Liver (tissue), 9 donors: Measurements from ENCODE around the gene NTN3. TPM values are rescaled to one million over a fixed set of nuclear protein-coding genes. Genes with fewer than 3 reads are reported as not detected.

Experiments used
- DNase-seq: peaks from one replicate; pipeline ENCODE4 v3.0.0-alpha.2; 2017; ENCODE audit warnings: low spot score
- H3K27ac ChIP-seq, 2 donors: one replicate each; pipeline ENCODE4 v1.7.0; 2013; ENCODE audit warnings: inconsistent platforms in 2 of 2, low read length in 2 of 2, control low read depth in 1 of 2, low read depth in 1 of 2, mild to moderate bottlenecking in 1 of 2
- H3K27me3 ChIP-seq, 4 donors: one replicate each; pipeline versions ENCODE4 v1.6.1 to v1.7.0; 2013; ENCODE audit warnings: low read length in 3 of 4, inconsistent platforms in 1 of 4, mild to moderate bottlenecking in 1 of 4, moderate library complexity in 1 of 4; ENCODE audit not compliant: control insufficient read depth in 4 of 4, insufficient read depth in 4 of 4
- H3K36me3 ChIP-seq, 4 donors: one replicate each; pipeline versions ENCODE4 v1.6.1 to v1.7.0; 2013; ENCODE audit warnings: low read length in 3 of 4, mild to moderate bottlenecking in 3 of 4, low read depth in 1 of 4, moderate library complexity in 1 of 4; ENCODE audit not compliant: control insufficient read depth in 4 of 4, insufficient read depth in 3 of 4
- H3K4me1 ChIP-seq, 4 donors: one replicate each; pipeline versions ENCODE4 v1.6.1 to v1.7.0; 2013; ENCODE audit warnings: low read length in 3 of 4, mild to moderate bottlenecking in 3 of 4, moderate library complexity in 1 of 4; ENCODE audit not compliant: control insufficient read depth in 4 of 4, insufficient read depth in 4 of 4
- H3K4me3 ChIP-seq, 3 donors: one replicate each; pipeline versions ENCODE4 v1.6.1 to v1.7.0; 2013; ENCODE audit warnings: low read length in 3 of 3, control low read depth in 1 of 3, low read depth in 1 of 3, mild to moderate bottlenecking in 1 of 3
- H3K9ac ChIP-seq, 2 donors: one replicate each; pipeline ENCODE4 v1.7.0; 2013; ENCODE audit warnings: low read length in 2 of 2, mild to moderate bottlenecking in 2 of 2, moderate library complexity in 2 of 2, control low read depth in 1 of 2, low read depth in 1 of 2
- H3K9me3 ChIP-seq, 4 donors: one replicate each; pipeline versions ENCODE4 v1.6.1 to v1.7.0; 2013; ENCODE audit warnings: low read length in 3 of 4; ENCODE audit not compliant: control insufficient read depth in 4 of 4
- EGR1 ChIP-seq, 2 donors: IDR thresholded peaks; 2 replicates each; pipeline ENCODE4 v1.6.1; 2016 to 2018; ENCODE audit warnings: antibody characterized with exemption in 2 of 2, low read depth in 2 of 2
- FOXA1 ChIP-seq: IDR thresholded peaks from 2 replicates; pipeline ENCODE4 v1.6.1; 2016; ENCODE audit warnings: antibody characterized with exemption
- FOXA2 ChIP-seq: IDR thresholded peaks from 2 replicates; pipeline ENCODE4 v1.6.1; 2016; ENCODE audit warnings: antibody characterized with exemption
- GABPA ChIP-seq, 2 donors: IDR thresholded peaks in 1 of 2; conservative IDR thresholded peaks in 1 of 2; 2 replicates each; pipeline ENCODE4 v1.6.1; 2016; ENCODE audit warnings: antibody characterized with exemption in 2 of 2, mild to moderate bottlenecking in 1 of 2, moderate library complexity in 1 of 2
- HNF4A ChIP-seq, 2 donors: conservative IDR thresholded peaks; 2 replicates each; pipeline ENCODE4 v1.6.1; 2016; ENCODE audit warnings: antibody characterized with exemption in 2 of 2, mild to moderate bottlenecking in 2 of 2
- HNF4G ChIP-seq: IDR thresholded peaks from 2 replicates; pipeline ENCODE4 v1.6.1; 2016; ENCODE audit warnings: antibody characterized with exemption
- JUND ChIP-seq, 2 donors: IDR thresholded peaks; 2 replicates each; pipeline ENCODE4 v1.6.1; 2016; ENCODE audit warnings: antibody characterized with exemption in 2 of 2
- NR2F2 ChIP-seq: IDR thresholded peaks from 2 replicates; pipeline ENCODE4 v1.6.1; 2016; ENCODE audit warnings: antibody characterized with exemption
- RAD21 ChIP-seq, 2 donors: IDR thresholded peaks; 2 replicates each; pipeline ENCODE4 v1.6.1; 2016; ENCODE audit warnings: antibody characterized with exemption in 2 of 2, mild to moderate bottlenecking in 2 of 2
- RXRA ChIP-seq, 2 donors: IDR thresholded peaks; 2 replicates each; pipeline ENCODE4 v1.6.1; 2017 to 2018; ENCODE audit warnings: antibody characterized with exemption in 2 of 2, mild to moderate bottlenecking in 1 of 2
- SP1 ChIP-seq: IDR thresholded peaks from 2 replicates; pipeline ENCODE4 v1.6.1; 2018; ENCODE audit warnings: antibody characterized with exemption, mild to moderate bottlenecking
- TAF1 ChIP-seq: conservative IDR thresholded peaks from 2 replicates; pipeline ENCODE4 v1.6.1; 2016; ENCODE audit warnings: antibody characterized with exemption, mild to moderate bottlenecking
- YY1 ChIP-seq: IDR thresholded peaks from 2 replicates; pipeline ENCODE4 v1.6.1; 2016; ENCODE audit warnings: antibody characterized with exemption, mild to moderate bottlenecking
- WGBS: extraction: QIAGEN DNeasy Blood & Tissue Kit; methylation state at CpG from one replicate; pipeline ENCODE4 v1.1.7; 2013; 5-methylcytosine and 5-hydroxymethylcytosine counted together
- polyA plus RNA-seq, 2 donors: library from polyadenylated mRNA; stranded (reverse) in 1 of 2; unstranded in 1 of 2; fragments of 200-250 nt in 1 of 2; fragments of >200 nt in 1 of 2; fragmentation: Nextera tagmentation in 1 of 2; extraction: Ambion mirVana in 1 of 2; gene quantifications; one replicate each; pipeline versions ENCODE4 v1.2.1 to v1.2.3, GENCODE V29; 2013 to 2015
- total RNA-seq, 2 donors: library from RNA; depleted of rRNA; stranded (reverse); fragments of >200 nt; gene quantifications; one replicate each; pipeline ENCODE4 v1.2.3, GENCODE V29; 2014
- TF ChIP-seq, protein P1 (sequence below): IDR thresholded peaks from 2 replicates; pipeline ENCODE4 v1.6.1; 2016; ENCODE audit warnings: antibody characterized with exemption
- TF ChIP-seq, protein P2 (sequence below): fragments of 150-350 bp; IDR thresholded peaks from 2 replicates; pipeline ENCODE4 v1.5.1; 2017; ENCODE audit warnings: improper control_type of control experiment, low read depth, low read length; ENCODE audit not compliant: missing input control
- TF ChIP-seq, protein P3 (sequence below): IDR thresholded peaks from 2 replicates; pipeline ENCODE4 v1.6.1; 2016; ENCODE audit warnings: antibody characterized with exemption
- TF ChIP-seq, protein P4 (sequence below): IDR thresholded peaks from 2 replicates; pipeline ENCODE4 v1.6.1; 2016; ENCODE audit warnings: antibody characterized with exemption, mild to moderate bottlenecking
- TF ChIP-seq, protein P5 (sequence below): IDR thresholded peaks from 2 replicates; pipeline ENCODE4 v1.6.1; 2016; ENCODE audit warnings: antibody characterized with exemption
- donor health status: healthy.
- donor health status: healthy.
- donor health status: healthy.
- donor health status: healthy.
- donor health status: healthy.

The NTN3 gene
- total and polyA plus RNA-seq, 4 donors: 0.19 to 2.3 (median 0.28) TPM; not detected in 1

DNA sequence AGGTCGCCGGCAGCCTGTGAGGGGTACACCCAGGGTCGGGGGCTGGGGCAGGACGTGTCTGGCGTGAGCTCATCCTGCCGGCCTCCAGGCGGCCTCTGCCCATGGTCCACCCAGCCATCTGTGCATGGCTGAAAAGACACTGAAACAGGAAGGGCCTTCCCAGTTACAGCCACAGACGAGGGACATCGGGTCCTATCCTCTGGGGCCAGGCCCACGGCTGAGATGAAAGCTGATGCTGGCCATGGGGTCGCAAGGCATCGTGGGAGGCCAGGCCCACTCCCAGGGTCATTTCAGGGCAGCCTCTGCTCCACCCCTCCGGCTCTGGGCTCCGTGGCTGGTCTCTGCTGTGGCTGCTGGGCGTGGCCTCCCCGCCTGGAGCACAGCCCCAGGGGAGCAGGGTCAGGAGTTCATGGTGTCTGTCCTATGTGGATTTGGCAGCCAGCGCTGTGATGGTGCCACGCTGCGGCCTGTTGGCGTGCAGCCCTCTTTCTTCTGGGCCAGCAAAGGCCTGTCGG is 26.1 kb downstream of the NTN3 start (continued):
- TF ChIP-seq HNF4A (conservative IDR thresholded peaks at IDR 0.05): peak; percentile 62 to 72
- TF ChIP-seq HNF4G: no peak
- TF ChIP-seq FOXA2: peak; percentile 6
- TF ChIP-seq EGR1 (IDR thresholded peaks at IDR 0.05; ENCODE audit: low read depth in 2 of 2): no peak
- peak in 1 of 2 donors; percentile 21 for TF ChIP-seq GABPA (IDR thresholded peaks at IDR 0.05 in 1 of 2, conservative IDR thresholded peaks at IDR 0.05 in 1 of 2)
- TF ChIP-seq, protein P1, sequence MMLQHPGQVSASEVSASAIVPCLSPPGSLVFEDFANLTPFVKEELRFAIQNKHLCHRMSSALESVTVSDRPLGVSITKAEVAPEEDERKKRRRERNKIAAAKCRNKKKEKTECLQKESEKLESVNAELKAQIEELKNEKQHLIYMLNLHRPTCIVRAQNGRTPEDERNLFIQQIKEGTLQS: no peak
- TF ChIP-seq NR2F2: peak; percentile 83

DNA sequence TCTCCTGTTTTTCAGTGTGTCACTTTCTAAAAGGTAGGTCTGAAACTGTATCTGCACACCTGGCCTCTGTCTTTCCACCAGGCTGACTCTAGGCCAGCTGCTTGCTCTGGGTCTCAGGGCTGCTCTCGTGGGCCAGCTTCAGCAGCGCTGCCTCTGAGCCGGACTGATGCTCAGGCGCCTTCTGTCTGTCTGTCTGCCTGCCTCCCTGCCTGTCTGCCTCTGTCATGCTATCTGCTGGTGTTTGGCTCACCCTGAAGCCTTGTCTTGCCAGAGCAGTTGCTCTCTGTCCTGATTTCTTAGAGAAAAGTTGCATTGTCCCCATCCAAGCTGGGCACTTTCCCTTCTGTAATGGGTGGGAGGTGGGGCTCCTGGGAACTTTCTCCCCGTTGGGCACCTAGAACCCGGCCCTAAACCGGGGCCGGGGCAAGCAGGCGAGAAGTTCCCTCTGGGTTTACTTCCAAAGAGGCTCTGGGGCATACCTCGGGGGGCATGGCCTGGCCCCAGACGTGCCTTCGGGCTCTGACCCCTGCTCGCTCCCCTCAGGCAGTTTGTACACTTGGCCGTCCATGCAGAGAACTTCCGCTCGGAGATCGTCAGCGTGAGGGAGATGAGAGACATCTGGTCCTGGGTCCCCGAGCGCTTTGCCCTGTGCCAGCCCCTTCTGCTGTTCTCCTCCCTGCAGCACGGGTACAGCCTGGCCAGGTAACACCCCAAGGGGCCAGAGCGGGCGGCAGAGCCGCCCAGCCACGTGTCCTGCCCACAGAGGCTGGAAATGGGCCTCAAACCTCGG is 26.8 kb downstream of the NTN3 start:
- H3K4me1 ChIP-seq: peaks cover 18 to 49% (median 36%) of the 10 kb centered on the region in 4 donors
- DNase-seq: no peak
- no peak overlapping the region for H3K4me3 ChIP-seq
- TF ChIP-seq TAF1 (no peak), RAD21 (IDR thresholded peaks at IDR 0.05) (no peak), YY1 (no peak), HNF4A (conservative IDR thresholded peaks at IDR 0.05) (no peak), FOXA1 (no peak), NR2F2 (no peak), EGR1 (IDR thresholded peaks at IDR 0.05; ENCODE audit: low read depth in 2 of 2) (no peak), GABPA (IDR thresholded peaks at IDR 0.05 in 1 of 2, conservative IDR thresholded peaks at IDR 0.05 in 1 of 2) (no peak), RXRA (IDR thresholded peaks at IDR 0.05) (no peak), SP1 (no peak), HNF4G (no peak), FOXA2 (no peak), JUND (IDR thresholded peaks at IDR 0.05) (no peak)
- TF ChIP-seq, protein P2, sequence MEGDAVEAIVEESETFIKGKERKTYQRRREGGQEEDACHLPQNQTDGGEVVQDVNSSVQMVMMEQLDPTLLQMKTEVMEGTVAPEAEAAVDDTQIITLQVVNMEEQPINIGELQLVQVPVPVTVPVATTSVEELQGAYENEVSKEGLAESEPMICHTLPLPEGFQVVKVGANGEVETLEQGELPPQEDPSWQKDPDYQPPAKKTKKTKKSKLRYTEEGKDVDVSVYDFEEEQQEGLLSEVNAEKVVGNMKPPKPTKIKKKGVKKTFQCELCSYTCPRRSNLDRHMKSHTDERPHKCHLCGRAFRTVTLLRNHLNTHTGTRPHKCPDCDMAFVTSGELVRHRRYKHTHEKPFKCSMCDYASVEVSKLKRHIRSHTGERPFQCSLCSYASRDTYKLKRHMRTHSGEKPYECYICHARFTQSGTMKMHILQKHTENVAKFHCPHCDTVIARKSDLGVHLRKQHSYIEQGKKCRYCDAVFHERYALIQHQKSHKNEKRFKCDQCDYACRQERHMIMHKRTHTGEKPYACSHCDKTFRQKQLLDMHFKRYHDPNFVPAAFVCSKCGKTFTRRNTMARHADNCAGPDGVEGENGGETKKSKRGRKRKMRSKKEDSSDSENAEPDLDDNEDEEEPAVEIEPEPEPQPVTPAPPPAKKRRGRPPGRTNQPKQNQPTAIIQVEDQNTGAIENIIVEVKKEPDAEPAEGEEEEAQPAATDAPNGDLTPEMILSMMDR: no peak
- TF ChIP-seq, protein P3, sequence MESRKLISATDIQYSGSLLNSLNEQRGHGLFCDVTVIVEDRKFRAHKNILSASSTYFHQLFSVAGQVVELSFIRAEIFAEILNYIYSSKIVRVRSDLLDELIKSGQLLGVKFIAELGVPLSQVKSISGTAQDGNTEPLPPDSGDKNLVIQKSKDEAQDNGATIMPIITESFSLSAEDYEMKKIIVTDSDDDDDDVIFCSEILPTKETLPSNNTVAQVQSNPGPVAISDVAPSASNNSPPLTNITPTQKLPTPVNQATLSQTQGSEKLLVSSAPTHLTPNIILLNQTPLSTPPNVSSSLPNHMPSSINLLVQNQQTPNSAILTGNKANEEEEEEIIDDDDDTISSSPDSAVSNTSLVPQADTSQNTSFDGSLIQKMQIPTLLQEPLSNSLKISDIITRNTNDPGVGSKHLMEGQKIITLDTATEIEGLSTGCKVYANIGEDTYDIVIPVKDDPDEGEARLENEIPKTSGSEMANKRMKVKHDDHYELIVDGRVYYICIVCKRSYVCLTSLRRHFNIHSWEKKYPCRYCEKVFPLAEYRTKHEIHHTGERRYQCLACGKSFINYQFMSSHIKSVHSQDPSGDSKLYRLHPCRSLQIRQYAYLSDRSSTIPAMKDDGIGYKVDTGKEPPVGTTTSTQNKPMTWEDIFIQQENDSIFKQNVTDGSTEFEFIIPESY: no peak
- TF ChIP-seq, protein P4, sequence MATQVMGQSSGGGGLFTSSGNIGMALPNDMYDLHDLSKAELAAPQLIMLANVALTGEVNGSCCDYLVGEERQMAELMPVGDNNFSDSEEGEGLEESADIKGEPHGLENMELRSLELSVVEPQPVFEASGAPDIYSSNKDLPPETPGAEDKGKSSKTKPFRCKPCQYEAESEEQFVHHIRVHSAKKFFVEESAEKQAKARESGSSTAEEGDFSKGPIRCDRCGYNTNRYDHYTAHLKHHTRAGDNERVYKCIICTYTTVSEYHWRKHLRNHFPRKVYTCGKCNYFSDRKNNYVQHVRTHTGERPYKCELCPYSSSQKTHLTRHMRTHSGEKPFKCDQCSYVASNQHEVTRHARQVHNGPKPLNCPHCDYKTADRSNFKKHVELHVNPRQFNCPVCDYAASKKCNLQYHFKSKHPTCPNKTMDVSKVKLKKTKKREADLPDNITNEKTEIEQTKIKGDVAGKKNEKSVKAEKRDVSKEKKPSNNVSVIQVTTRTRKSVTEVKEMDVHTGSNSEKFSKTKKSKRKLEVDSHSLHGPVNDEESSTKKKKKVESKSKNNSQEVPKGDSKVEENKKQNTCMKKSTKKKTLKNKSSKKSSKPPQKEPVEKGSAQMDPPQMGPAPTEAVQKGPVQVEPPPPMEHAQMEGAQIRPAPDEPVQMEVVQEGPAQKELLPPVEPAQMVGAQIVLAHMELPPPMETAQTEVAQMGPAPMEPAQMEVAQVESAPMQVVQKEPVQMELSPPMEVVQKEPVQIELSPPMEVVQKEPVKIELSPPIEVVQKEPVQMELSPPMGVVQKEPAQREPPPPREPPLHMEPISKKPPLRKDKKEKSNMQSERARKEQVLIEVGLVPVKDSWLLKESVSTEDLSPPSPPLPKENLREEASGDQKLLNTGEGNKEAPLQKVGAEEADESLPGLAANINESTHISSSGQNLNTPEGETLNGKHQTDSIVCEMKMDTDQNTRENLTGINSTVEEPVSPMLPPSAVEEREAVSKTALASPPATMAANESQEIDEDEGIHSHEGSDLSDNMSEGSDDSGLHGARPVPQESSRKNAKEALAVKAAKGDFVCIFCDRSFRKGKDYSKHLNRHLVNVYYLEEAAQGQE: no peak
- TF ChIP-seq, protein P5, sequence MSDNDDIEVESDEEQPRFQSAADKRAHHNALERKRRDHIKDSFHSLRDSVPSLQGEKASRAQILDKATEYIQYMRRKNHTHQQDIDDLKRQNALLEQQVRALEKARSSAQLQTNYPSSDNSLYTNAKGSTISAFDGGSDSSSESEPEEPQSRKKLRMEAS: no peak
- TF ChIP-seq, protein P1: no peak
- peaks cover 0 to 9% (median under 1%) of the 10 kb centered on the region in 4 donors for H3K36me3 ChIP-seq
- H3K9me3 ChIP-seq: no peaks in the 10 kb centered on the region
- peak overlapping the region; percentile 25 to 58 for H3K9ac ChIP-seq
- peak overlapping the region; percentile 14 to 48 for H3K27ac ChIP-seq
- 78% methylated on average over 26 of the region's 26 CpGs for WGBS
- H3K27me3 ChIP-seq: no peaks in the 10 kb centered on the region
